H1 (cell line): ENCODE measurements around the gene KRT37. TPM values are rescaled to one million over a fixed set of nuclear protein-coding genes. Genes with fewer than 3 reads are reported as not detected.

ENCODE experiments used
- CTCF ChIA-PET: fragments of 300-600 bp; sonication (Branson Sonifier 250); formaldehyde crosslinking; loops from one replicate; lab custom pipeline; 2021; ENCODE audit not compliant: partially characterized antibody; lab: Charles Lee
- POLR2A ChIA-PET: fragments of 300-600 bp; sonication (Branson Sonifier 250); formaldehyde crosslinking; loops from one replicate; lab custom pipeline; 2021; ENCODE audit warnings: inconsistent platforms; ENCODE audit not compliant: partially characterized antibody; lab: Charles Lee
- DNase-seq, 2 experiments: peaks; one replicate each; pipeline versions ENCODE4 v3.0.0 to v3.0.0-alpha.2; 2010 to 2022; ENCODE audit warnings: low spot score in 2 of 2, low read depth in 1 of 2, mixed read lengths in 1 of 2
- FAIRE-seq: peaks from 2 replicates; lab custom pipeline; 2011; peaks lifted over from hg19 to GRCh38; lab: Jason Lieb, UNC
- H2AFZ ChIP-seq: 2 replicates; pipeline ENCODE4 v1.8.1; 2012; ENCODE audit warnings: low read length, inconsistent platforms
- H2AK5ac ChIP-seq: 2 replicates; pipeline ENCODE4 v1.6.1; 2013; ENCODE audit warnings: low read depth, low read length
- H2BK120ac ChIP-seq: replicated peaks from 2 replicates; pipeline ENCODE3; 2013; ENCODE audit warnings: low read depth, low read length, inconsistent platforms
- H2BK12ac ChIP-seq: 2 replicates; pipeline ENCODE4 v1.6.1; 2013; ENCODE audit warnings: low read depth, low read length
- H2BK15ac ChIP-seq: 2 replicates; pipeline ENCODE4 v1.6.1; 2013; ENCODE audit warnings: low read length
- H2BK20ac ChIP-seq: 2 replicates; pipeline ENCODE4 v1.6.1; 2013; ENCODE audit warnings: low read length
- H2BK5ac ChIP-seq: 2 replicates; pipeline ENCODE4 v1.6.1; 2013; ENCODE audit warnings: low read depth, low read length
- H3K14ac ChIP-seq: 2 replicates; pipeline ENCODE4 v1.6.1; 2013; ENCODE audit warnings: inconsistent platforms; ENCODE audit not compliant: insufficient read length
- H3K18ac ChIP-seq: 2 replicates; pipeline ENCODE4 v1.6.1; 2013; ENCODE audit warnings: low read length; ENCODE audit errors: extremely low read depth
- H3K23ac ChIP-seq: 2 replicates; pipeline ENCODE4 v1.6.1; 2013; ENCODE audit warnings: inconsistent platforms; ENCODE audit not compliant: insufficient read length
- H3K23me2 ChIP-seq: 2 replicates; pipeline ENCODE4 v1.6.1; 2013; ENCODE audit warnings: low read depth, low read length
- H3K27ac ChIP-seq: 2 replicates; pipeline ENCODE4 v1.6.1; 2011; ENCODE audit warnings: low read depth, low read length, inconsistent platforms
- H3K27me3 ChIP-seq, 4 experiments: replicated peaks in 1 of 4; 1 replicate in 1 of 4; 2 replicates in 3 of 4; pipeline versions ENCODE4 v1.6.1 to v1.8.1; 2011 to 2013; ENCODE audit warnings: low read length in 3 of 4, mild to moderate bottlenecking in 3 of 4, inconsistent platforms in 2 of 4, mixed read lengths in 2 of 4, moderate library complexity in 1 of 4; ENCODE audit not compliant: control insufficient read depth in 3 of 4, insufficient read depth in 3 of 4; ENCODE audit errors: extremely low read depth in 1 of 4
- H3K36me3 ChIP-seq, 4 experiments: 2 replicates each; pipeline versions ENCODE4 v1.6.1 to v1.8.1; 2011 to 2013; ENCODE audit warnings: mild to moderate bottlenecking in 4 of 4, low read length in 3 of 4, moderate library complexity in 2 of 4, control low read depth in 1 of 4, inconsistent platforms in 1 of 4; ENCODE audit not compliant: insufficient read depth in 4 of 4, control insufficient read depth in 2 of 4
- H3K4ac ChIP-seq: replicated peaks from 2 replicates; pipeline ENCODE3; 2013; ENCODE audit warnings: low read length, low read depth, mixed read lengths, inconsistent platforms; ENCODE audit not compliant: insufficient read length
- H3K4me1 ChIP-seq, 4 experiments: replicated peaks in 1 of 4; 1 replicate in 1 of 4; 2 replicates in 3 of 4; pipeline versions ENCODE4 v1.6.1 to v1.8.1; 2011 to 2013; ENCODE audit warnings: low read length in 3 of 4, inconsistent platforms in 2 of 4, mixed read lengths in 1 of 4; ENCODE audit not compliant: insufficient read depth in 4 of 4, control insufficient read depth in 3 of 4
- H3K4me2 ChIP-seq, 2 experiments: 2 replicates each; pipeline versions ENCODE4 v1.6.1 to v1.8.1; 2011 to 2013; ENCODE audit warnings: low read depth in 2 of 2, low read length in 2 of 2, control low read depth in 1 of 2, inconsistent platforms in 1 of 2, mild to moderate bottlenecking in 1 of 2; ENCODE audit not compliant: insufficient read depth in 1 of 2
- H3K4me3 ChIP-seq, 4 experiments: fragments of 200-600, 300-600 bp in 1 of 4; sonication (generic), shearing (Covaris generic), sonication (Bioruptor Twin) in 1 of 4; 2 replicates each; pipeline versions ENCODE4 v1.5.1 to v1.8.1; 2011 to 2016; ENCODE audit warnings: low read length in 4 of 4, low read depth in 3 of 4, control low read depth in 2 of 4, inconsistent platforms in 2 of 4, mild to moderate bottlenecking in 2 of 4, mixed read lengths in 1 of 4, moderate library complexity in 1 of 4; ENCODE audit not compliant: insufficient read depth in 2 of 4; ENCODE audit errors: extremely low read depth in 1 of 4
- H3K56ac ChIP-seq: replicated peaks from 2 replicates; pipeline ENCODE3; 2013; ENCODE audit warnings: low read depth, mild to moderate bottlenecking, mixed read lengths, low read length, inconsistent platforms; ENCODE audit not compliant: insufficient read length
- H3K79me1 ChIP-seq: 2 replicates; pipeline ENCODE4 v1.6.1; 2013; ENCODE audit warnings: low read depth, low read length, control low read depth
- H3K79me2 ChIP-seq, 2 experiments: 2 replicates each; pipeline versions ENCODE4 v1.6.1 to v1.8.1; 2012 to 2013; ENCODE audit warnings: low read length in 2 of 2, mild to moderate bottlenecking in 2 of 2, inconsistent platforms in 1 of 2; ENCODE audit not compliant: insufficient read depth in 2 of 2, control insufficient read depth in 1 of 2
- H3K9ac ChIP-seq, 4 experiments: replicated peaks in 1 of 4; 1 replicate in 1 of 4; 2 replicates in 3 of 4; pipeline versions ENCODE4 v1.6.1 to v1.8.1; 2011 to 2013; ENCODE audit warnings: low read depth in 3 of 4, low read length in 3 of 4, control low read depth in 2 of 4, mild to moderate bottlenecking in 2 of 4, moderate library complexity in 2 of 4, inconsistent platforms in 1 of 4; ENCODE audit errors: extremely low read depth in 1 of 4
- H3K9me3 ChIP-seq, 2 experiments: 2 replicates each; pipeline versions ENCODE4 v1.6.1 to v1.8.1; 2012 to 2013; ENCODE audit warnings: mild to moderate bottlenecking in 2 of 2, moderate library complexity in 2 of 2, control low read depth in 1 of 2, inconsistent platforms in 1 of 2, low read depth in 1 of 2, low read length in 1 of 2, mixed read lengths in 1 of 2; ENCODE audit not compliant: insufficient read depth in 2 of 2
- H4K20me1 ChIP-seq, 2 experiments: replicated peaks in 1 of 2; 2 replicates each; pipeline versions ENCODE3 to v1.8.1; 2011 to 2013; ENCODE audit warnings: inconsistent platforms in 2 of 2, low read length in 2 of 2, mild to moderate bottlenecking in 1 of 2; ENCODE audit not compliant: insufficient read depth in 2 of 2, control insufficient read depth in 1 of 2
- H4K5ac ChIP-seq: 2 replicates; pipeline ENCODE4 v1.6.1; 2013; ENCODE audit warnings: low read length, low read depth, mixed read lengths, inconsistent platforms; ENCODE audit not compliant: insufficient read length
- H4K8ac ChIP-seq: 2 replicates; pipeline ENCODE4 v1.8.0; 2013; ENCODE audit warnings: mild to moderate bottlenecking, moderate library complexity, low read length, inconsistent platforms; ENCODE audit not compliant: insufficient read depth; ENCODE audit errors: extremely low read depth
- H4K91ac ChIP-seq: replicated peaks from 2 replicates; pipeline ENCODE3; 2013; ENCODE audit warnings: low read length, mixed read lengths, inconsistent platforms; ENCODE audit not compliant: insufficient read length
- ASH2L ChIP-seq: fragments of 200-600, 300-600 bp; sonication (generic); IDR thresholded peaks from one replicate; pipeline ENCODE4 v1.7.1; 2017; ENCODE audit warnings: low read length
- ATF2 ChIP-seq: IDR thresholded peaks from 2 replicates; pipeline ENCODE4 v1.6.1; 2012; ENCODE audit warnings: low read length, inconsistent platforms
- CHD2 ChIP-seq: IDR thresholded peaks from 2 replicates; pipeline ENCODE4 v1.6.1; 2012; ENCODE audit warnings: low read length, improper control_type of control experiment
- CTBP2 ChIP-seq: IDR thresholded peaks from 2 replicates; pipeline ENCODE4 v1.7.0; 2011; ENCODE audit warnings: borderline replicate concordance, mild to moderate bottlenecking, moderate library complexity, mixed read lengths, low read length; ENCODE audit not compliant: insufficient read depth, insufficient read length
- EP300 ChIP-seq, 2 experiments: IDR thresholded peaks; 1 replicate in 1 of 2; 2 replicates in 1 of 2; pipeline ENCODE4 v1.6.1; 2011 to 2012; ENCODE audit warnings: low read depth in 2 of 2, low read length in 2 of 2, mild to moderate bottlenecking in 2 of 2, borderline replicate concordance in 1 of 2, inconsistent platforms in 1 of 2, moderate library complexity in 1 of 2
- JUN ChIP-seq: IDR thresholded peaks from 2 replicates; pipeline ENCODE4 v1.6.1; 2011; ENCODE audit warnings: low read depth, mild to moderate bottlenecking, improper control_type of control experiment, low read length
- KDM5A ChIP-seq: fragments of 200-600 bp; IDR thresholded peaks from 2 replicates; pipeline ENCODE4 v1.7.1; 2012; ENCODE audit warnings: mild to moderate bottlenecking, low read length, inconsistent platforms, mixed read lengths
- PHF8 ChIP-seq: fragments of 200-600 bp; sonication (generic); conservative IDR thresholded peaks from 2 replicates; pipeline ENCODE4 v1.7.1; 2012; ENCODE audit warnings: low read depth, mild to moderate bottlenecking, inconsistent platforms, low read length, moderate library complexity
- POU5F1 ChIP-seq: IDR thresholded peaks from 2 replicates; pipeline ENCODE4 v1.6.1; 2011; ENCODE audit warnings: low read depth, mild to moderate bottlenecking, low read length, moderate library complexity
- RBBP5 ChIP-seq: IDR thresholded peaks from 2 replicates; pipeline ENCODE4 v1.7.1; 2012; ENCODE audit warnings: low read depth, mild to moderate bottlenecking, inconsistent platforms, low read length, moderate library complexity, borderline replicate concordance
- SIX5 ChIP-seq: IDR thresholded peaks from 2 replicates; pipeline ENCODE4 v1.6.1; 2011; ENCODE audit warnings: mild to moderate bottlenecking, low read depth, low read length
- SP4 ChIP-seq: IDR thresholded peaks from 2 replicates; pipeline ENCODE4 v1.6.1; 2012; ENCODE audit warnings: low read length, inconsistent platforms
- TAF1 ChIP-seq: IDR thresholded peaks from 2 replicates; pipeline ENCODE4 v1.6.1; 2011; ENCODE audit warnings: mild to moderate bottlenecking, low read depth, low read length
- ZNF274 ChIP-seq: IDR thresholded peaks from 2 replicates; pipeline ENCODE4 v1.7.0; 2012; ENCODE audit warnings: low read length, borderline replicate concordance; ENCODE audit errors: extremely low read depth
- WGBS, 2 experiments: shearing (Covaris generic) in 1 of 2; methylation state at CpG; one replicate each; pipeline versions ENCODE4 v1.1.6 to v1.1.7; 2013 to 2015; ENCODE audit warnings: low lambda C conversion rate in 2 of 2, mixed read lengths in 2 of 2, inconsistent platforms in 1 of 2, low coverage in 1 of 2, missing lambda C conversion rate in 1 of 2; ENCODE audit not compliant: insufficient replicate concordance in 2 of 2, insufficient coverage in 1 of 2, insufficient read length in 1 of 2; ENCODE audit errors: extremely low coverage in 1 of 2, missing lambda C conversion rate in 1 of 2; 5-methylcytosine and 5-hydroxymethylcytosine counted together
- polyA plus RNA-seq, 7 experiments: library from polyadenylated mRNA; depleted of rRNA in 3 of 7; stranded (reverse) in 5 of 7; unstranded in 2 of 7; fragments of >200 nt in 5 of 7; fragments of 200-250 nt in 2 of 7; gene quantifications; 1 replicate in 5 of 7; 2 replicates in 1 of 7; 4 replicates in 1 of 7; pipeline versions ENCODE4 v1.2.1 to v1.2.3, GENCODE V29; 2011 to 2013; ENCODE audit warnings: missing spikeins in 2 of 7, mixed read lengths in 2 of 7
- total RNA-seq: library from RNA; stranded (reverse); fragmentation: NEBNext Ultra II Directional; extraction: Animal tissue kit (Norgen Biotek cat#: 25700); gene quantifications from 2 replicates; pipeline ENCODE4 v1.2.1, GENCODE V29; 2021

The KRT37 gene
- total and polyA plus RNA-seq, 2 of the 8 experiments (the other 6 are each of a cell fraction or from before 2014, with no cell fraction given), result not detected

DNA sequence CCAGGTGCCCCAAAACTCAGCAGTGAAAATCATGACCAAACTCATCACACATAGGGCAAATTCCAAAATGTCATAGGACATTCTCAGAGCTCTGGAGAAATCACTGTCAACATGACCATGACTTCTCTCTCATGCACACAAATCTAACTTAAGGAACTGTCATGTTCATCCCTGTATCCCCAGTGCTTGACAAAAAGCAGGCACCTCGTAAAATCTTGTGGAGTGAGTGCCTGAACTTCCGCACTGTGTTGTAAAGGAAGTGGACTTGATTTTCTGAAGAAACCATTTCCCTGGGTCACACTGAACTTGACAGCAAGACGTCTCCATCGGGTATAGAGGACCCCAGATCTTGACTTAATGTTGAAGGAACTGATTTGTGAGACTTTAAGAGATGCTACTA lies 2.8 kb downstream of the KRT37 start:
- H4K8ac ChIP-seq, result no peak overlapping the region
- POLR2A ChIA-PET, result no interaction called here
- H3K9ac ChIP-seq, result no peak overlapping the region
- H3K23me2 ChIP-seq, result no peaks in the 10 kb centered on the region
- no peak for DNase-seq
- CTCF ChIA-PET, result no interaction called here
- H2BK5ac ChIP-seq, result no peak overlapping the region
- FAIRE-seq, result no peak
- no peak overlapping the region for H3K4ac ChIP-seq
- H3K4me3 ChIP-seq, result no peak overlapping the region
- H3K79me2 ChIP-seq, result no peaks in the 10 kb centered on the region
- no peak overlapping the region for H2AFZ ChIP-seq
- no peaks in the 10 kb centered on the region for H3K9me3 ChIP-seq
- TF ChIP-seq SIX5, result no peak
- TF ChIP-seq TAF1, result no peak
- TF ChIP-seq CHD2, result no peak
- TF ChIP-seq RBBP5, result no peak
- TF ChIP-seq SP4, result no peak
- TF ChIP-seq ZNF274, result no peak
- no peak for TF ChIP-seq JUN
- no peak for TF ChIP-seq CTBP2
- no peak for TF ChIP-seq POU5F1
- TF ChIP-seq KDM5A, result no peak
- no peak for TF ChIP-seq ATF2
- TF ChIP-seq EP300 (IDR thresholded peaks at IDR 0.05; ENCODE audit: borderline replicate concordance in 1 of 2, low read depth in 2 of 2, low read length in 2 of 2), result no peak
- TF ChIP-seq ASH2L, result no peak
- no peak for TF ChIP-seq PHF8
- no peak overlapping the region for H2BK20ac ChIP-seq
- no peaks in the 10 kb centered on the region; a peak in 1 of 7 replicates for H3K4me1 ChIP-seq
- no peaks in the 10 kb centered on the region for H3K79me1 ChIP-seq
- H3K27ac ChIP-seq, result no peak overlapping the region
- H4K5ac ChIP-seq, result no peak overlapping the region
- no peak overlapping the region for H3K23ac ChIP-seq
- no peak overlapping the region for H2BK120ac ChIP-seq
- H3K36me3 ChIP-seq, result no peaks in the 10 kb centered on the region
- H2BK12ac ChIP-seq, result no peak overlapping the region
- no peak overlapping the region for H2AK5ac ChIP-seq
- H3K18ac ChIP-seq, result no peak overlapping the region
- no peak overlapping the region for H3K14ac ChIP-seq
- no peak overlapping the region for H4K91ac ChIP-seq
- no peak overlapping the region for H2BK15ac ChIP-seq
- no peaks in the 10 kb centered on the region for H3K27me3 ChIP-seq
- no peaks in the 10 kb centered on the region for H4K20me1 ChIP-seq
- no peak overlapping the region for H3K56ac ChIP-seq
- WGBS, 2 experiments, result 87% methylated on average over 4 of the region's 4 CpGs; no CpG with 5 or more reads in 1 of the 2 experiments
- no peak overlapping the region for H3K4me2 ChIP-seq
